Breast epithelium (tissue), 3 donors: ENCODE results near the gene DARS2.

Experiments
- POLR2A ChIP-seq: fragments of 450-650 bp; IDR thresholded peaks from one replicate; pipeline ENCODE4 v1.6.1; 2016; ENCODE audit warnings: antibody characterized with exemption, mild to moderate bottlenecking, moderate library complexity
- POLR2AphosphoS5 ChIP-seq, 3 donors: sonication (generic); formaldehyde crosslinking; IDR thresholded peaks; one replicate each; pipeline ENCODE4 v1.6.1; 2017; ENCODE audit warnings: antibody characterized with exemption in 3 of 3
- TF ChIP-seq, protein P1 (sequence below), 3 donors: fragments of 450-650 bp; IDR thresholded peaks; one replicate each; pipeline ENCODE4 v1.5.1; 2016 to 2017; ENCODE audit warnings: antibody characterized with exemption in 3 of 3, mild to moderate bottlenecking in 3 of 3, moderate library complexity in 3 of 3

DNA sequence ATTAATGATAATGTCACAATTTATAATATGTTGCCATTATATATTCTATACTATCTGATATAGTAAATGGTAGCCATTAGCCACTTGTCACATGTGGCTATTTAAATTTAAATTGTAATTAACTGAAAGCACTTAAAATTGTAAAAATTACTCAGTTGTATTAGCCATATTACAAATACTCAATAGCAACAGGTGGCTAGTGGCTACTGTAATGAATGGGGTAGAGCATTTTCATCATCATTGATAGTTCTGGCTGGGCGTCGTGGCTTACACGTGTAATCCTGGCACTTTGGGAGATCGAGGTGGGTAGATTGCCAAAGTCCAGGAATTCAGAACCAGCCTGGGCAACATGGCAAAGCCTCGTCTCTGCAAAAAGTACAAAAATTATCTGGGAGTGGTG, 60.2 kb downstream of the DARS2 start:
- TF ChIP-seq, protein P1, sequence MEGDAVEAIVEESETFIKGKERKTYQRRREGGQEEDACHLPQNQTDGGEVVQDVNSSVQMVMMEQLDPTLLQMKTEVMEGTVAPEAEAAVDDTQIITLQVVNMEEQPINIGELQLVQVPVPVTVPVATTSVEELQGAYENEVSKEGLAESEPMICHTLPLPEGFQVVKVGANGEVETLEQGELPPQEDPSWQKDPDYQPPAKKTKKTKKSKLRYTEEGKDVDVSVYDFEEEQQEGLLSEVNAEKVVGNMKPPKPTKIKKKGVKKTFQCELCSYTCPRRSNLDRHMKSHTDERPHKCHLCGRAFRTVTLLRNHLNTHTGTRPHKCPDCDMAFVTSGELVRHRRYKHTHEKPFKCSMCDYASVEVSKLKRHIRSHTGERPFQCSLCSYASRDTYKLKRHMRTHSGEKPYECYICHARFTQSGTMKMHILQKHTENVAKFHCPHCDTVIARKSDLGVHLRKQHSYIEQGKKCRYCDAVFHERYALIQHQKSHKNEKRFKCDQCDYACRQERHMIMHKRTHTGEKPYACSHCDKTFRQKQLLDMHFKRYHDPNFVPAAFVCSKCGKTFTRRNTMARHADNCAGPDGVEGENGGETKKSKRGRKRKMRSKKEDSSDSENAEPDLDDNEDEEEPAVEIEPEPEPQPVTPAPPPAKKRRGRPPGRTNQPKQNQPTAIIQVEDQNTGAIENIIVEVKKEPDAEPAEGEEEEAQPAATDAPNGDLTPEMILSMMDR (IDR thresholded peaks at IDR 0.05), result no peak
- TF ChIP-seq POLR2A (no peak), POLR2AphosphoS5 (IDR thresholded peaks at IDR 0.05) (no peak)
